Adrenal gland (tissue), 12 donors: ENCODE measurements around the gene DEPDC1B. TPM values are rescaled to one million over a fixed set of nuclear protein-coding genes. Genes with fewer than 3 reads are reported as not detected.
"Not testable (repeated sequence)": the region's sequence is repeated elsewhere in the genome, so short reads cannot be mapped to it uniquely, and the experiment has no call there.

Source experiments
- DNase-seq, 7 donors: peaks; one replicate each; pipeline ENCODE4 v3.0.0-alpha.2; 2019 to 2020
- H3K27ac ChIP-seq, 5 donors: fragments of 200-600 bp; sonication (generic) in 4 of 5; 1 replicate in 3 of 5; 2 replicates in 2 of 5; pipeline versions ENCODE4 v1.5.1 to v1.8.0; 2016 to 2020; ENCODE audit warnings: mild to moderate bottlenecking in 1 of 5
- H3K27me3 ChIP-seq: fragments of 200-600 bp; 2 replicates; pipeline ENCODE4 v1.8.0; 2021
- H3K36me3 ChIP-seq, 2 donors: fragments of 200-600 bp; replicated peaks in 1 of 2; 1 replicate in 1 of 2; 2 replicates in 1 of 2; pipeline versions ENCODE4 v1.5.1 to v1.8.0; 2018 to 2022
- H3K4me1 ChIP-seq, 2 donors: fragments of 200-600 bp; replicated peaks in 1 of 2; 1 replicate in 1 of 2; 2 replicates in 1 of 2; pipeline versions ENCODE4 v1.5.1 to v1.8.0; 2018 to 2021
- H3K4me3 ChIP-seq, 4 donors: fragments of 200-600 bp; sonication (generic) in 3 of 4; one replicate each; pipeline ENCODE4 v1.5.1; 2016 to 2018
- H3K9me3 ChIP-seq, 3 donors: fragments of 200-600 bp; sonication (generic) in 1 of 3; replicated peaks in 1 of 3; 1 replicate in 2 of 3; 2 replicates in 1 of 3; pipeline versions ENCODE4 v1.5.1 to v1.8.0; 2016 to 2021
- POLR2A ChIP-seq, 2 donors: fragments of 450-650 bp; IDR thresholded peaks; one replicate each; pipeline ENCODE4 v1.6.1; 2017; ENCODE audit warnings: antibody characterized with exemption in 2 of 2, mild to moderate bottlenecking in 2 of 2, moderate library complexity in 1 of 2
- WGBS, 4 donors: extraction: QIAGEN DNeasy Blood & Tissue Kit in 2 of 4; methylation state at CpG; one replicate each; pipeline versions ENCODE4 v1.1.5 to v1.1.7; 2013 to 2017; 5-methylcytosine and 5-hydroxymethylcytosine counted together
- intact Hi-C, 2 donors: fragments of 100-400 bp; cut with DNase I; formaldehyde crosslinking; loops; one replicate each; pipeline versions ENCODE4 v1.14.1 to v1.15.0; 2022 to 2023
- polyA plus RNA-seq, 3 donors: library from polyadenylated mRNA; stranded (reverse); fragments of 200-250 nt in 2 of 3; fragments of 350-450 nt in 1 of 3; fragmentation: Illumina TruSeq in 1 of 3; extraction: RNeasy Lipid Tissue Mini Kit (QIAGEN cat#74804) in 1 of 3; gene quantifications; one replicate each; pipeline ENCODE4 v1.2.3, GENCODE V29; 2013 to 2014
- total RNA-seq, 9 donors: library from RNA; depleted of rRNA in 4 of 9; stranded (reverse); fragments of >200 nt in 4 of 9; fragments of 120-200 nt in 1 of 9; fragmentation: NEBNext Ultra II Directional in 1 of 9; extraction: Animal tissue kit (Norgen Biotek cat#: 25700) in 1 of 9; gene quantifications; one replicate each; pipeline versions ENCODE4 v1.1.0 to v1.2.4, GENCODE V29; 2013 to 2023
- TF ChIP-seq, protein P1 (sequence below), 6 experiments: fragments of 450-650 bp in 4 of 6; fragments of 200-600 bp in 2 of 6; sonication (generic) in 1 of 6; IDR thresholded peaks; 1 replicate in 5 of 6; 2 replicates in 1 of 6; pipeline versions ENCODE4 v1.5.1 to v1.8.0; 2016 to 2021; ENCODE audit warnings: antibody characterized with exemption in 6 of 6, mild to moderate bottlenecking in 2 of 6, moderate library complexity in 1 of 6
- donor health status: healthy with polysubstance abuse.
- donor health status: Bipolar disorder and iron deficiency.
- donor health status: DM: yes; HTN: yes; CAD: no.
- donor health status: DM: no; HTN: no; CAD: no.
- donor health status: DM: no; HTN: no; CAD: no.
- donor health status: DM: yes; HTN: yes; CAD: no.

The DEPDC1B gene
- total and polyA plus RNA-seq, 12 donors: 0.08 to 7.0 (median 0.36) TPM; not detected in 1

DNA sequence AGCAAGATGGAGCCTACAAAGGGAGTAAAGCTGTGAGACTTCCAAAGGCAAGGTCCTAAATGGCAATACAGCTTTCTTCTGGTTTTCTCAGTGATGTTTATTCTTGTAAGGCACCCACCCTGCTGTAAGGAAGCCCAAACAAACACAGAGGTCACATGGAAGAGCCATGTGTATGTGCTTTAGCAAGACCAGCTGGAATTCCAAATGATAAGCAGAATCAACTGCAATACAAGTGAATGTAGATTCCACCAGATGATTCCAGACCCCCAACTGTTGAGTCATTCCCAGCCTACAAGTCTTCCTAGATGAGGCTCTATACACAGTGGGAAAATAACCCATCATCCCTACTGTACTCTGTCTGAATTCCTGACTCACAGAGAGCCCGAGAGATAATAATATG, 122.8 kb downstream of the DEPDC1B start:
- TF ChIP-seq, protein P1, sequence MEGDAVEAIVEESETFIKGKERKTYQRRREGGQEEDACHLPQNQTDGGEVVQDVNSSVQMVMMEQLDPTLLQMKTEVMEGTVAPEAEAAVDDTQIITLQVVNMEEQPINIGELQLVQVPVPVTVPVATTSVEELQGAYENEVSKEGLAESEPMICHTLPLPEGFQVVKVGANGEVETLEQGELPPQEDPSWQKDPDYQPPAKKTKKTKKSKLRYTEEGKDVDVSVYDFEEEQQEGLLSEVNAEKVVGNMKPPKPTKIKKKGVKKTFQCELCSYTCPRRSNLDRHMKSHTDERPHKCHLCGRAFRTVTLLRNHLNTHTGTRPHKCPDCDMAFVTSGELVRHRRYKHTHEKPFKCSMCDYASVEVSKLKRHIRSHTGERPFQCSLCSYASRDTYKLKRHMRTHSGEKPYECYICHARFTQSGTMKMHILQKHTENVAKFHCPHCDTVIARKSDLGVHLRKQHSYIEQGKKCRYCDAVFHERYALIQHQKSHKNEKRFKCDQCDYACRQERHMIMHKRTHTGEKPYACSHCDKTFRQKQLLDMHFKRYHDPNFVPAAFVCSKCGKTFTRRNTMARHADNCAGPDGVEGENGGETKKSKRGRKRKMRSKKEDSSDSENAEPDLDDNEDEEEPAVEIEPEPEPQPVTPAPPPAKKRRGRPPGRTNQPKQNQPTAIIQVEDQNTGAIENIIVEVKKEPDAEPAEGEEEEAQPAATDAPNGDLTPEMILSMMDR (IDR thresholded peaks at IDR 0.05): no peak
- no peak for DNase-seq
- no peak overlapping the region for H3K4me3 ChIP-seq
- intact Hi-C loops: no loop called here
- WGBS, 4 donors: 75 to 91% (median 83%) methylated on average over 1 of the region's 1 CpG
- H3K9me3 ChIP-seq: no peaks in the 10 kb centered on the region
- H3K4me1 ChIP-seq: no peaks in the 10 kb centered on the region
- no peak overlapping the region for H3K27ac ChIP-seq
- no peaks in the 10 kb centered on the region for H3K27me3 ChIP-seq
- no peaks in the 10 kb centered on the region for H3K36me3 ChIP-seq

DNA sequence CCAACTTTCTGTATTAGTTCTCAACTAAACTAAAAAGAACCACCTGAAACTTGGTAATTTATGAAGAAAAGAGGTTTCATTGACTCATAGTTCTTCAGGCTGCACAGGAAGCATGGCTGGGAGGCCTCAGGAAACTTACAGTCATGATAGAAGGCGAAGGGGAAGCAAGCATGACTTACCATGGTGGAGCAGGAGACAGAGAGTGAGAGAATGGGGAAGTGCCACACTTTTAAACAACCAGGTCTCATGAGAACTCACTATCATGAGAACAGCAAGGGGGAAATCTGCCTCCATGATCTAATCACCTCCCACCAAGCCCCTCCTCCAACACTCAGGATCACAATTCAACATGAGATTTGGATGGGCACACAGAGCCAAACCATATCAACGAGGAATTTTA, 123.5 kb downstream of the DEPDC1B start:
- 90 to 95% (median 93%) methylated on average over 2 of the region's 2 CpGs for WGBS, 4 donors
- no peak overlapping the region for H3K27ac ChIP-seq
- DNase-seq: no peak
- H3K27me3 ChIP-seq: no peaks in the 10 kb centered on the region
- H3K4me3 ChIP-seq: no peak overlapping the region
- no peaks in the 10 kb centered on the region for H3K4me1 ChIP-seq
- TF ChIP-seq, protein P1 (IDR thresholded peaks at IDR 0.05): no peak
- TF ChIP-seq POLR2A (IDR thresholded peaks at IDR 0.05): no peak
- H3K9me3 ChIP-seq: no peaks in the 10 kb centered on the region
- intact Hi-C loops: no loop called here
- no peaks in the 10 kb centered on the region for H3K36me3 ChIP-seq

DNA sequence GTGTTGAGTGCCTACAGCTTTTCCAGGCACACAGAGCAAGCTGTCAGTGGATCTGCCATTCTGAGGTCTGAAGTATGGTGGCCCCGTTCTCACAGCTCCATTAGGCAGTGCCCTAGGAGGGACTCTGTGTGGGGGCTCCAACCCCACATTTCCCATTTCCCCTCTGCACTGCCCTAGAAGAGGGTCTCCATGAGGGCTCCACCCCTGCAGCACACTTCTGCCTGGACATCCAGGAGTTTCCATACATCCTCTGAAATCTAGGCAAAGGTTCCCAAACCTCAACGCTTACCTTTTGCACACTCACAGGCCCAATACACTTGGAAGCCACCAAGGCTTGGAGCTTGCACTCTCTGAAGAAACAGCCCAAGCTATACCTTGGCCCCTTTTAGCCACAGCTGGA, 131.3 kb downstream of the DEPDC1B start:
- Histone ChIP-seq H3K36me3 (no peaks in the 10 kb centered on the region), H3K27ac (no peak overlapping the region), H3K4me1 (no peaks in the 10 kb centered on the region), H3K4me3 (no peak overlapping the region), H3K9me3 (peaks cover 0 to 6% (median 0%) of the 10 kb centered on the region in 3 donors), H3K27me3 (no peaks in the 10 kb centered on the region)
- intact Hi-C loops: no loop called here
- 86 to 100% (median 93%) methylated on average over 1 to 2 of the region's 2 CpGs for WGBS, 4 donors
- no peak for DNase-seq
- no peak for TF ChIP-seq POLR2A (IDR thresholded peaks at IDR 0.05)
- TF ChIP-seq, protein P1 (IDR thresholded peaks at IDR 0.05): no peak

DNA sequence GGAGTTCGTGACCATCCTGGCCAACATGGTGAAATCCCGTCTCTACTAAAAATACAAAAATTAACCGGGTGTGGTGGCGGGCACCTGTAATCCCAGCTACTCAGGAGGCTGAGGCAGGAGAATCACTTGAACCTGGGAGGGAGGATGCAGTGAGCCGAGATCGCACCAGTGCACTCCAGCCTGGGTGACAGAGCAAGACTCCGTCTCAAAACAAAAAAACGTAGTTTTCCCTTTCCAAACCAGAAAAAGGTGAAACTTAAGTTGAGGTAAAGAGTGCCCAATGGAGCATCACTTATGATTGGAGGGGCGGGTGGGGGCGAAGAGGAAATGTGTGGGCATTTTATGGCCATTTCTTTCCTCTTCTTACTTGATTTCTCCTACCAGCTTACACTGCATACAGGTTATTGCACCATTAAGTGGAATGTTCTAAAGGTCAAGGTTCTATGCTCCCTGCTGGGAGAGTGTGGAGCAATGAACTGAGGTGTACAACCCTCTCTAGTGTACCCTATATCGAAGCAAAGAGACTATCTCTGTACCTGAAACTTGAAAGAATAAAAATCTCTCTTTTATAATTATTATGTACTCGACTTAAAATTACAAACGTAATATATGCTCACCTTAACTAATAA, 136.2 kb downstream of the DEPDC1B start:
- Histone ChIP-seq H3K4me1 (no peaks in the 10 kb centered on the region), H3K4me3 (no peak overlapping the region), H3K27ac (no peak overlapping the region), H3K9me3 (peaks cover 0 to under 1% (median 0%) of the 10 kb centered on the region in 3 donors), H3K36me3 (no peaks in the 10 kb centered on the region), H3K27me3 (no peaks in the 10 kb centered on the region)
- WGBS, 4 donors: 85 to 89% (median 87%) methylated on average over 13 of the region's 13 CpGs
- no peak for DNase-seq
- intact Hi-C loops: no loop called here
- TF ChIP-seq, protein P1 (IDR thresholded peaks at IDR 0.05): no peak
- TF ChIP-seq POLR2A (IDR thresholded peaks at IDR 0.05): no peak

DNA sequence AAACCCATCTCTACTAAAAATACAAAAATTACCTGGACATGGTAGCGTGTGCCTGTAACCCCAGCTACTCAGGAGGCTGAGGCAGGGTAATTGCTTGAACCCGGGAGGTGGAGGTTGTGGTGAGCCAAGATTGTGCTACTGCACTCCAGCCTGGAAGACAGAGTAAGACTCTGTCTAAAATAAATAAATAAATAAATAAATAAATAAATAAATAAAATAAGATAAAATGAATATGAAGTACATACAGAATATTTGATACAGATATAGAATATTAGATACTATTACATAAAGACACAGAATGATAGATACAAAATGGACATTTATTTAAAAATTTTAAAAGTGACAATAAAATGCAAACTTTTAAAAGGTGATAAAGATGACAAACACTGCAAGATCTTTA, 146.7 kb downstream of the DEPDC1B start:
- H3K4me1 ChIP-seq, H3K4me3 ChIP-seq, H3K27me3 ChIP-seq, DNase-seq, intact Hi-C loops, H3K9me3 ChIP-seq, H3K27ac ChIP-seq, H3K36me3 ChIP-seq: not testable (repeated sequence)
- WGBS, 4 donors: 90 to 100% (median 93%) methylated on average over 2 of the region's 2 CpGs
